ENCODE measurements around the gene ANXA3.
"Not testable (repeated sequence)": the region's sequence is repeated elsewhere in the genome, so short reads cannot be mapped to it uniquely, and the experiment has no call there.

The ANXA3 gene

DNA sequence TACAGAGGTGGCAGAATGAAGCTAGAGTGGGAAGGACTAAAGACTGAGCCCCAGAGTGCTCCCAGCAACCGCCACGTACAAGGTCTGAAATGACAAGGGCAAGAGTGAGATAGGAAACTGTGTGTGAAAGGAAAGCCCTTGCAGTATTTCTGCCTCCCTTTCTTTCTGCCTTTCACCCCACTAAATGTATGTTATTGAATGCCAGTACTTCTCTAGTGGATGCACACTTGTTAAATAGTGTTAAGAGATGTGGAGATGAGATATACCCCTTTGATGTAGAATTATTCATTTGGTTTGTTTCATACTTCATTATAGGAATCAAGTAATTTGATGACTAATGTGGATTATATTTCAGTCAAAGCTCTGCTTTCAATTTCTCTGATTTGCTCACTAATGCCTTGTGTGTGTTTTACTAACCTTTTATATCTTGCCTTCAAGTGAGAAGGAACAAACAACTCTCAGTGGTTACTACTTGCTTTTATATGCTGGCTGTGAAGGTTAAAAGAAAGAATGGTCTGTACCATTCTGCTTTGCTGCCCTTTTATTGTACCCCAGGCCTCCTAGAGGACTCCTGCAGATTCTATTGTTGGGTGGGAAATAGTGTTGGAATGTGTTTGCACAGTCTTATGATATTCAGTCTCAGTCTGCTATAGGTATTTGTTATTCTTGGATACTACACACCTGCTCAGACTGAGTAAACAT lies 8.0 kb upstream of the ANXA3 start:
- no peak for DNase-seq

DNA sequence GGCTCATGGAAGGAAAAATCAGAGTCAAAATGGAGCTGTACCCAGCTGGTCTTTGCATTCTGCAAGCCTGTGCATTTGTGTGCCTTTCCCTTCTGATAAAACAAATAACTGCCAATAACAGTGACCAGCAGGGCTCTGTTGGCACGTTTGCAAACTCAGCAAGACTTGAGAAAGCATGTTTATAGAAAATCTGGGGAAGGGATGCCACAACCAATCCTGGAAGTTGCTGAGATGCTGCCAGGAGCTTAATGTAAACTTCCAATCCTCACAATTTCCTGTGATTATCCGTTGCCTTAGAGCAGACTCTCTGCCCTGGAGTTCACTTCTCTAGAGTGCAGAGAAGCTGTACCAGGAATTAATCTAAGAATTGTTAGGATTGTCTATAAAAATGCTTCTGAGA lies 6.9 kb upstream of the ANXA3 start:
- no peak for DNase-seq

DNA sequence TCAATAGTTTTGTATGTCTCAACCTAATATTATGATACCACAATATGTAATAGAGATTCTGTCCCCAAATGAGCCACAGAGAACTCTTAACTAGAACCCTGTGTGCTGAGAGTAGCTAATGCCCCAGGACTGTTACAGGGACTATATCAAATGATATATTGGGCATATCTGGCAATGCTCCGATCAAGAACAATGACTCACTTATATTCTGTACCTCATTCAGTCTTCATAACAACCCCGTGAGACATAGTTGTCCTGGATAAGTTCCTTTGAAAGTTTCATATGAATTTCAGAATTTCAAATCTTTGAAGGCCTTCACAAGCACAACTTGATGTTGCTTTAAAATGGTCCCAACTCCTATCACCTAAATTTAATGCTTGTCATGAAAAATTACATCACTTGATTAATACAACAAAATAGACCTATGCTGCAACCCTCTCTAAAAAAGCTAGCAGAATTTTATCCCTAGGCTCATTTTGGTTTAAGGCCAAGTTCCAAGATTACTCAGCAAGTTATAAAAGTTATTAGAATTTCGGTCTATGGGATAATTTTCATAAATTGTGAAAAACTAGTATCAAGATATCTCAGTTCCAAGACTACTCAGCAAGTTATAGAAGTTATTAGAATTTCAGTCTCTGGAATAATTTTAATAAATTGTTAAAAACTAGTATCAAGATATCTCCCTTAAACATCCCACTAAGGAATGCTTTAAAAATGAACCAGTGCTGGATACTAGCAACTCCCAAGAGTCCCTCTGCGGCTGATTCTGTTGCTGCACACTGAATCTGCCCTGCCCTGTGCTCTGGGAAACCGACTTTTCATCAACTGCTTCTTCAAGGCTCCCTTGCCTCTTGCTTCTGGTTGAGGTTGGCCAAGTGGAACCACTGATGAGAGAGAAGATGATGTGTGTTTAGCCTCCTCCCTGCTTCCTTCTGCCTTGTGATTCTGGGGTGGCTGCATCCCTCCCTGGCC lies 6.0 kb upstream of the ANXA3 start:
- no peak for DNase-seq

DNA sequence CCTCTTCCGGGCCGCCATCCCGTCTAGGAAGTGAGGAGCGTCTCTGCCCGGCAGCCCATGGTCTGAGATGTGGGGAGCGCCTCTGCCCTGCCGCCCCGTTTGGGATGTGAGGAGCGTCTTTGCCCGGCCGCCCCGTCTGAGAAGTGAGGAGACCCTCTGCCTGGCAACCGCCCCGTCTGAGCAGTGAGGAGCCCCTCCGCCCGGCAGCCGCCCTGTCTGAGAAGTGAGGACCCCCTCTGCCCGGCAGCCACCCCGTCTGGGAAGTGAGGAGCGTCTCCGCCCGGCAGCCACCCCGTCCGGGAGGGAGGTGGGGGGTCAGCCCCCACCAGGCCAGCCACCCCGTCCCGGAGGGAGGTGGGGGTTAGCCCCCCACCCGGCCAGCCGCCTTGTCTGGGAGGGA lies 3.7 kb upstream of the ANXA3 start:
- not testable (repeated sequence) for DNase-seq

DNA sequence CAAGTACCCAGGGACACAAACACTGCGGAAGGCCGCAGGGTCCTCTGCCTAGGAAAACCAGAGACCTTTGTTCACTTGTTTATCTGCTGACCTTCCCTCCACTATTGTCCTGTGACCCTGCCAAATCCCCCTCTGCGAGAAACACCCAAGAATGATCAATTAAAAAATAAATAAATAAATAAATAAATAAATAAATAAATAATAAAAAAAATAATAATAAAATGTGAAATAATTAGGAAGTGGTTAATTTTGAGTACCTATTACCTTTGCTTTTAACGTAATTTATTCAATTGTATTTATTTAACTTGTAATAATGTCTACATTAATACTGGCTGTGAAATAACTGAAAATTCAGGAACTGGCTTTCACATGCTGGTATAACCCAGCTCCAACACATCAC lies 2.7 kb upstream of the ANXA3 start:
- not testable (repeated sequence) for DNase-seq

DNA sequence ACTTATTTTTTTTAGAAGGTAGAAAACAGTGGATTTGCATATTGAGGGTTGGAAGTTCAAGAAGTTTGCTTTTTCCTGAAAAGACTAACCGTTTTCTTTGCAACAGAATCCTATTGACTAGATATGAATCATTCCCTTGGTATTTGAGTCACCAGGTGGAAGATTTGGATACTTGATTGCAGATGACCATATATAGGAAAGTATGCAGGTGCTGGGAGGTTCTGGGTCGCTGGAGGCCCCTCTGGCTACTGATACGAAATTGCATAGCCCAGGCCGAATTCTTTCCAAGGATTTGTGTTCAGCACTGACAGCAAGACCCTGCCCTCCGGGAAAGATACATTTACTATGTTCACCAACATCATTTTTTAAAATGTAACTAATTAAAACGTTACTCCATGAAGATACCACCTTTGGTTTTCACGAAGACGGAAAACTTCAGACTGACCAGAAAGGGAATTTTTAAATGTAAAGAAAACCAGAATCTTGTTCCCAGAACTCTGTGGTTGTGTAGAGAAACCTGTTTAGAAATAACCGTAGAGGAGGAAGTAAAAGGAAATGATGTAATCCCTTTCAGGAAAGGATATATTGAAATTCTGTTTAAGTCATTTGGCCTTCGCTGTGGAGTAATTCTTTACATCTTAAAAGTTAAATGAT lies 946 bp downstream of the ANXA3 start:
- no peak for DNase-seq

DNA sequence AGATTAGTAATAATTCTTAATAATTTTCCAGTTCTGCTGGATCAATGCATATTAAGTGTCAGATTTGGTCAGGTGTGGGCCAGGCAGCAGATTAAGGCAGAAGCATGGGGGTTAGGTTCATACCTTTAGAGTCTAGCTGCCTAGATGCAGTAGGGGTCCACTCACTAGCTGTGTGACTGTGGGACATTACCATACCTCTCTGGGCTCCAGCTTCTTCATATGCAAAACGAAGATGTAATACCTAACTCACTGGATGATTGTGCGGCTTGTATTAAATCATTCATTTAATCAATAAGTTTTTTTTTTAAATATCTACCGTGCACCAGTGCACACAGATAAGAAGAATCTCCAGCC lies 1.4 kb downstream of the ANXA3 start:
- no peak for DNase-seq

DNA sequence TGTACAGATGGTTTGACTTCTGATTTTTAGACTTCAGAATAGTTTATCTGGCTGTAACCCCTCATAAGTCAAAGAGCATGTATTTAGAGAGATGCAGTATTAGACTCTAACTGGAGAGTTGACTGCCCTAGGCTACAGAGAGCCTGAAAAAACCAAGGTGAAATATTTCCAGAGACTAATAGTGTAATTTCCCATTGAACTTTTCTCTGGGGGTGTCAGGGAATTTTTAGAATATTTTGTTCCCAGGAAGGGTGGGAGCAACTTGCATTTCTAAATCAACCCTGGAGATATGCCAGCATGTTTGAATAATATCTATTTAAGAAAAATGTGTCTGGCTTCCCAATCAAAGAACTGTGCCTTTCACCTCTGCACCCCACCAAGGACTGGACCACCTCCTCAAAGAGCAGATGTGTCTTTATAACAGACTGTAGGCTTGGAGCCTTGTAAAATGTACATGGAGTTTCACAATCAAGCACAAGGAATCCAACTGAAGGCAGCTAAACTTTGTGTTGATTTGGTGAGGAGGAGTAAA lies 2.0 kb downstream of the ANXA3 start:
- DNase-seq, result no peak

DNA sequence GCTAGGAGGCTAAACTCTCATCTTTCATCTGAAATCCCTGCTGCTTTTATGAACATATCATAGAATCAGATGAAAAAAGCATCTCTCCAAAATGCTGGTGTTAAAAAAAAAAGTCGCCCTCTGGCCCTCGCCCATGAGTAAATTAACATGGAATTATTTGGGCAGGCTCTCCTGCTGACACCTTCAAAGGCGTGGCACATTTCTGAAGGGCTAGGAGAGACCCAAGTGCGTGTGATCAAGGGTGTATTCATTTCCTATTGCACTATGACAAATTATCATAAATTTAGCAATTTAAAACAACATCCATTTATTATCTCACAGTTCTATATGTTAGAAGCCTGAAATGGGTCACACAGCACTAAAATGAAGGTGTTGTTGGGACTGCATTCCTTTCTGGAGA lies 5.1 kb downstream of the ANXA3 start:
- DNase-seq, result no peak

DNA sequence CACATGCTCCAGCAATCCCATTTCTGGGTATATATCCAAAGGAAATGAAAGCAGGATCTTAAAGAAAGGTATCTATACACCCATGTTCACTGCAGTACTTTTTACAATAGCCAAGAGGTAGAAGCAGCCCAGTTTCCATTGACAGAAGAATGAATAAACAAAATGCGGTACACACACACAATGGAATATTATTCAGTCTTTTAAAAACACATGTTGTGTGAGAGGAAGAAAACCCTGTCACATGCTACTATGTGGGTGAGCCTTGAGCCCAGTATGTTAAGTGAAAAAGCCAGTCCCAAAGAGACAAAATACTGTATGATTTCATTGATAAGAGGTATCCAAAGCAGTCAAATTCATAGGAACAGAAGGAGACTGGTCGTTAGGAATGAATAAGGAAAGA lies 6.3 kb downstream of the ANXA3 start:
- no peak for DNase-seq

DNA sequence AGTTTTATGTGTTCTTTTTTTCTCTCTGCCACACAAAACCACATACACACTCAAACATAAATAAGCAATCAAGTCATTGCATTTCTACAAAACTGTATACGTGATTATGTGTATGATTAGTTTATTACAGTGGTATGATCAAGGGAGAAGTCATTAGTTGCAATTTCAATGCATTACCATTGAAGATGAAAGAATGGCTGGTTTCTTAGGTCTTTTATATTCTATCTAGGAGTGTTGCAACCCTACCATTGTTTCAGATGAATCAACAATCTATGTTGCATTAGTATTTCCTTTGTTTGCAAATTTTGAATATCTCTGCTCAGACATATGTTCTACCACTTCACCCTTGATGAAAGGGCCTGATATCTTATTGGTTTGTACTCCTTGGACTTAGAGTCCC lies 6.8 kb downstream of the ANXA3 start:
- no peak for DNase-seq

DNA sequence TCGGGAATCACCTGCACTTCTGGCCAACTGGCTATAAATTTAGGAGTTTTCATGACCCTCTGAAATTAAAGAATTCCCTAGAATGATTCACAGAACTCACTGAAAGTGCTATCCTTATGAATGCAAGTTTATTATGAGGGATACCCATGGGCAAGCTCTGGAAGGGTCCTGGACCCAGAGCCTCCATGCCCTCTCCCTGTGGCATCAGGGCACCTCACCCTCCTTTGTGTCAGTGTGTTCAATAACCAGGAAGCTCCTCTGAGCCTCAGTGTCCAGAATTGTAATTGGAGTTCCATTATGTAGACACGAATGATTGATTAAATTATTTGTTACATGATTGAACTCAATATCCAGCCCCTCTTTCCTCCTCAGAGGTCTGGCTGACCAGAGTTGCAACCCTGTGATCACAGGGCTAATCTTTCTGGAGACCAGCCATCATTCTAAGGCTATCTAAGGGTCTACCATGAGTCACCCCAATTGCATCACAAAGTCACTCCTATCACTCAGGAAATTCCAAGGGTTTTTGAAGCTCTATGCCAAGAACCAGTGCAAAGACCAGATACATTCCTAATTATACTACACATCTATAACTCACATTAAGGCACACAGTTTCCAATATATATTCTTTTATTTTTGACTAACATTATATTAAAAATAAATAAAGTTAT lies 8.9 kb downstream of the ANXA3 start:
- no peak for DNase-seq

DNA sequence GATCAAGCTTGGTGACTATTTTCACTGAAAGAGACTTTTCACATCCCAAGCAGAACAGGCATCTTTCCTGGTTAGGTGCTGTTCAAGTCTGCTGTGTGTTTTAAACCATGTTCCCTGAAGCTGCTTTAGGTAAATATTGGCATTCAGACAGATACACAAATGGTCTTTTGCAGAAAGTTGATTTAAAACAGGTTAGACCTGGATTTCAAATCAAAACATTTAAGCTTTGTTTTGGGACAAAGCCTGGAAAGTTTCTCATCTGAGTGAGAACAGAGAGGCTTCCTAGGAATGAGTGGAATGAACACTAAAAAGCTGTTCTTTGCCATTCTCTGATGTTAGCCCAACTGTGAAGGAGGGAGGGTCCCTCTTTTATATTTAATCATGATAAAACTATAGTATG lies 10.1 kb downstream of the ANXA3 start:
- DNase-seq, result no peak

DNA sequence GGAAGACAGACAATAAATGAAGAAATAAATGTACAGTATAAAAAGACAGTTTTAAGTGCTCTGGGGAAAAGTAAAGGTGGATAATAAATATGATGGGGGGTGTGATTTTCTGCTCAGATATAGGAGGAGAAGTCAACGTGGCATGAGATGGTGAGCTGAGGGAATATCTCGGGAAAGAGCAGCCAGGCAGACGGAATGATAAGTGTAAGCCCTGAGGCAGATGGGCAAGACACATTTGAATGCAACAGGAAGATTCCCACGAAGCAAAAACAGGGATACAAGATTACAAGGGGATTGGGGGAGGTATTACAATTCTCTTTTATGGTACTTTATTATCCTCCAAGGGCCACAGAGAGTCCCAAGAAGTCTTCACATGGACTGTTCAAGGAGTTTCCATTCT lies 11.1 kb downstream of the ANXA3 start:
- DNase-seq, result no peak

DNA sequence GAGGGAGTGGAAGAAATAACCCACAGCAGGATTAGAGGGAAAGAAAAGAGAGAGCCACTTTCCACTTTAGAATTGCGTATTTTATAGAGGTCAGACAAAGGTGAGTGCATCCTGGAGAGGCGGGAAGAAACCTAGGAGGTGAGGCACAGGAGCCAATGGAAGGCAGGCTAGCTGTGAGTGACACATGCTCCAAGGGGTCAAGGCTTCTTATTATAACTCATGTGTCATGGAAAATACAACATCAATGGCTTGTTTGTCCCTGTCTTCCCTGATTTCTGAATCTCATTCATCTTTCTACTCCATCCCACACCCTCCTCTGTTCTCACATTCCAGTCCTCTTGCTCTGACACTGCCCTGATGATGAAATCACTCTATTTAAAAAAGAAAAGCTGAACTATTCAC lies 14.4 kb downstream of the ANXA3 start:
- no peak for DNase-seq

DNA sequence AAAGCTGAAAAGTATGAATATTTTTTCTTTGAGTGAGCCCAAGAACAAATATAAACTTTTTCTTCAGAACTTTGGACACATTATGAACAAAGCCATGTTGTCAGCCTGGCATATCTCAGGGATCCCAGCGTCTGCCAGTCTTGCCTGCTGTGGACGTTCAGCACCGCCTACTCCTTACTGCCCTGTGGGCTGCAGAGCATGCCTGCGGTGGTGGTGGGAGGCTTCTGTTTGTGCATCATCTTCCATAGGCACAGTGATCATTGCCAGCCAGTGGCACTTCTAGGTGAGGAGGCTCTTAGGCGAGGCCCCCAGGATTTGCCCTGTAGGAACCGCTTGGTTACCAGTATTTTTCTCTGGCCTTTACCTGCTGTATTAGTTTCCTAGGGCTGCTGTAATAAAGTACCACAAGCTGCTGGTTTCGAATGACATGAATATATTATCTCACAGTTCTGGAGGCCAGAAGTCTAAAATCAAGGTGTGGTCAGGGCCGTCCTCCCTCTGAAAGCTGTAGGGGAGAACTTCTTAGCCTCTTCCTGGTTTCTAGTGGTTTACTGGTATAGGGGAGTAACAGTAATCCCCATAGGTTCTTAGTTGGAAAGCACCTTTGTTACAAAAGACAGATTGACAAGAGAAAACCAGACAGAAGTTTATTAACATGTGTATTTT lies 15.4 kb downstream of the ANXA3 start:
- DNase-seq, result no peak

DNA sequence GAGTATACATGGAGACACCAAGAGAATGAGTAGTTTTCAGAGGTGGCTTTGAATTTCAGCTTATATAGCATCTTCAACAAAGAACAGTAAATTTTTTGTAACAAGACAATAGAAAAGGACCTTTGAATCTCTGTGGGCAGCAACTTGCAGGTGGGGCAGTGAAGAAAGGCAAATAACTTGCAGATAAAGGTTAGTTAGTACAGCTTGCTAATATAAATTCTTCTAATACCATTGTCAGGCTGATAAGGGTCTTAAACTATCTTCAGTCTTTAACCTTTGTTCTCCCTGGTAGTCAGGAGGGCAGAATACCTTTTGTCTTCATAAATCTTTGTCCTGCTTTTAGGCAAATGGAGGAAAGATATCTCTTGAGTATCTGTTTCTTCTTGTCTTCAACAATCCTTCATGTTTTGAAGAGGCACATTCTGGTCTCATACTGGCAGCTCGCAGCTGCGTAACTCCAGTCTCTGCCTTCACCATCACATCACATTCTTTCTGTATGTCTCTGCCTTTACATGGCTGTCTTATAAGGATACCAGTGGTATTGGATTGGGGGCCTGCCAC lies 16.0 kb downstream of the ANXA3 start:
- DNase-seq, result no peak

DNA sequence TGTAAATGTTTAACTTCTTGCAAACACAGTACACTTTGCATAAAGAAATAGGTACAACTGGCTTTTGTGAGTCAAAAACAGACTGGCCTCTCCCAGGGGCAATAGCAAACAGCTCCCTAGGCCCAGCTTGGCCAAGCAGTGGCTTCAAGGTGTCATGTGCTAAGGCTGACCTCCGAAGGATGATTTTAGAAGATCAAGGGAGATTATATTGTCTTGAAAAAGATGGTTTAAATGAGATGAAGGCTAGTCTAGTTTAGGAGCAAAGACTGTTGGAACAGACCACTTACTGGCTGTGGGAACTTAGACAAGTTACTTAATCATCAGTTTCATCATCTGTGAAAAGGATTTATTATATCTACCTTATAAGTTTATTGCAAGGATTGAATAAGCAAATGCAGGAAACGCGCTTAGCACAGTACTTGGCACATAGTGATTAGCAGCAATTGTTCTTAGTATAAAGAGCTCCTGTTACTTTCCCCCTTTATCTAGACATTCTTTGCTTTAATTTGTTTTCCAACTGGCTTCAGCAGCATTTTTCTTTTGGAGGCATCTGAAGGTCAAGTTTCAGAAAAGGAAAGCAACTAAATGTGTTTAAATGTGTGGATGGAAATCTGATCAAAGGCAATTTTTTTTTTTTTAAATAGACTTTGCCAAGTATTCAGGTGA lies 17.2 kb downstream of the ANXA3 start:
- no peak for DNase-seq

DNA sequence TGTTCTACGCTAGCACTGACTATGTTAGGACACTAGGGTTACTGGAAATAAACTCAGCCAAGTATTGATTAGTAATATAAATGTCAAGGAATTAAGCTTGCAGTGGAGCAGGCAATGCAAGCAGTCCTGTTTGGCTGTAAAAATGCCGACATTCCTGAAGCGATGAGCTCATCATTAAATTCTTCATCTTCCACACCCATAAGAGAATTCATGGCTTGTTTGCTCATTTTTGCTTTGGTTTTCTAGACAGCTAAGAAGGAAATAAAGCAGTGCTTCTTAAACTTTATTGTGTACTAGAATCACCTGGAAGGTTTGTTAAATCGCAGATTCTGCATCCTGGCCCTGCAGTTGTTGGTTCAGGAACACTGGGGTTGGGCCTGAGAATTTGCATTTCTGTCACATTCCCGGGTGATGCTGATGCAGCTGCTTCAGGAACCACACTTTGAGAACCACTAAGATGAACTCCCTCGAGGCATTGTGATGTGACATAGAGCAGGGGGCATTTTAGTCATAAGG lies 17.8 kb downstream of the ANXA3 start:
- DNase-seq, result no peak

DNA sequence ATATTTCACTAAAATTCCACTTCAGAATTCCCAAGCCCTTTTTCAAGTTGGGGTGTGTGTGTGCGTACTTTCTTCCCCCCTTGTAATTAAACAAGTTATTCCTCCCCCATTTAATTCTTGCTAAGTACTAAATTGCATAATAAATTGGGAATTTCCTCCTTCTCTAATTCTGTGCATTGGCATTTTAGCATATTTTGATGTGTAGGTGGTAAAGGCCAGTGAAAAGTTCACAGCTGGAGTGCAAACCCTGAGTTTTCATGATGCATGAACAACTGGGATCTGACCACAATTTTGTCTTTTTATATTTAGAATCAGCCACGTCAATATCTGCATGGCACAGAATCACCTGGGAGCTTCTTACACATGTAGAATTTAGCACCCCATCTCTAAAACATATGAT lies 18.5 kb downstream of the ANXA3 start:
- no peak for DNase-seq

DNA sequence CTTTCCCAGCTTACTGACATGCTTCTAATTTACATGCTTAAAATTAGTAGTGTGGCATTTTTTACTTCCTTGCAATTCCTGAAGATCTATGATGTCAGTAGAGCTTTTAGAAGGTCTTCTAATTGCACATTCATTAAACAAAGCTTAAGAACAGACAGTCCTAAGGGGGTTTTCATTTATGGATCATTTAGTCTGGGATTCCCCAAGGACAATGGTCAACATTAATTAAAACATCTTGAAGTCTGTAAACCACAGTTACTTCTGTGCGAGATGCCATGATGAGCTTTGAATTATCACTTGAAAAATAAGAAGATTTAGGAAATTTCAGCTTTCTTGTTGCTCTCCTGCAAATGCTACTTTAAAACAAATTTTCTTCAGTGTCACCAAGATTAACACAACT lies 20.2 kb downstream of the ANXA3 start:
- no peak for DNase-seq
